GM12872 (cell line): ENCODE data around the gene OSER1.

Experiments used
- CTCF ChIP-seq: IDR thresholded peaks from 3 replicates; pipeline ENCODE4 v1.5.1; 2011; ENCODE audit warnings: low read depth, mild to moderate bottlenecking, low read length, moderate library complexity; ENCODE audit not compliant: insufficient read depth

OSER1 gene

GRCh38 chr20:44212792-44213191 lies 2.2 kb upstream of the OSER1 start:
- TF ChIP-seq CTCF, result no peak

GRCh38 chr20:44211177-44212039 lies 837 bp upstream of the OSER1 start:
- TF ChIP-seq CTCF, result no peak

GRCh38 chr20:44209686-44210405 lies 725 bp downstream of the OSER1 start:
- no peak for TF ChIP-seq CTCF

GRCh38 chr20:44208770-44209169 lies 1.8 kb downstream of the OSER1 start:
- no peak for TF ChIP-seq CTCF

GRCh38 chr20:44208165-44208564 lies 2.4 kb downstream of the OSER1 start:
- no peak for TF ChIP-seq CTCF

- no peak for TF ChIP-seq CTCF
Measured at GRCh38 chr20:44207126-44207723, 3.3 kb downstream of the OSER1 start.

GRCh38 chr20:44206132-44206531 lies 4.4 kb downstream of the OSER1 start:
- TF ChIP-seq CTCF, result no peak
